GM12892 (cell line): ENCODE results near the gene LRRC61.
"Not testable (repeated sequence)": the region's sequence is repeated elsewhere in the genome, so short reads cannot be mapped to it uniquely, and the experiment has no call there.

ENCODE experiments used
- DNase-seq: peaks from one replicate; pipeline ENCODE4 v3.0.0; 2011; ENCODE audit not compliant: insufficient read length
- FAIRE-seq: peaks from 2 replicates; lab custom pipeline; 2011; peaks lifted over from hg19 to GRCh38; lab: Jason Lieb, UNC
- POLR2A ChIP-seq: IDR thresholded peaks from 2 replicates; pipeline ENCODE4 v1.6.1; 2011; ENCODE audit warnings: low read depth, low read length, control low read depth
- POLR2AphosphoS5 ChIP-seq: IDR thresholded peaks from 2 replicates; pipeline ENCODE4 v1.6.1; 2011; ENCODE audit warnings: low read depth, low read length, control low read depth
- TAF1 ChIP-seq: IDR thresholded peaks from 2 replicates; pipeline ENCODE4 v1.6.1; 2011; ENCODE audit warnings: low read depth, mild to moderate bottlenecking, control low read depth, low read length, borderline replicate concordance

Gene LRRC61

GRCh38 chr7:150382844-150383225, 59.7 kb downstream of the LRRC61 start:
- no peak for FAIRE-seq
- no peak for DNase-seq
- no peak for TF ChIP-seq POLR2A
- TF ChIP-seq TAF1: no peak
- TF ChIP-seq POLR2AphosphoS5: no peak

- FAIRE-seq (no peak), DNase-seq (no peak)
- TF ChIP-seq TAF1 (no peak), POLR2AphosphoS5 (no peak), POLR2A (no peak)
Measured at GRCh38 chr7:150383710-150384397, 60.7 kb downstream of the LRRC61 start.

GRCh38 chr7:150384406-150385301, 61.5 kb downstream of the LRRC61 start:
- no peak for DNase-seq
- no peak for TF ChIP-seq TAF1
- TF ChIP-seq POLR2AphosphoS5: no peak
- TF ChIP-seq POLR2A: no peak
- FAIRE-seq: no peak

GRCh38 chr7:150385302-150385723, 62.2 kb downstream of the LRRC61 start:
- DNase-seq (no peak), FAIRE-seq (no peak)
- TF ChIP-seq POLR2A (no peak), TAF1 (no peak), POLR2AphosphoS5 (no peak)

- not testable (repeated sequence) for DNase-seq, FAIRE-seq
Measured at GRCh38 chr7:150385884-150386283, 62.7 kb downstream of the LRRC61 start.
